HUES6 (cell line): ENCODE measurements around the gene SLC6A7.
A peak's percentile ranks its signal among the peaks of the same experiment; 100 is the strongest.

ENCODE experiments used
- H3K27ac ChIP-seq: 2 replicates; pipeline ENCODE4 v1.7.0; 2013; ENCODE audit warnings: low read depth, mild to moderate bottlenecking, low read length, inconsistent platforms
- H3K27me3 ChIP-seq: 2 replicates; pipeline ENCODE4 v1.6.1; 2013; ENCODE audit warnings: low read length; ENCODE audit not compliant: control insufficient read depth, insufficient read depth
- H3K36me3 ChIP-seq: 2 replicates; pipeline ENCODE4 v1.6.1; 2013; ENCODE audit warnings: low read length; ENCODE audit not compliant: control insufficient read depth, insufficient read depth
- H3K4me1 ChIP-seq: 2 replicates; pipeline ENCODE4 v1.6.1; 2013; ENCODE audit warnings: low read length; ENCODE audit not compliant: control insufficient read depth, insufficient read depth
- H3K4me3 ChIP-seq: 2 replicates; pipeline ENCODE4 v1.5.1; 2013; ENCODE audit warnings: low read depth, low read length
- H3K9ac ChIP-seq: one replicate; pipeline ENCODE4 v1.6.1; 2013; ENCODE audit warnings: mild to moderate bottlenecking, low read length
- H3K9me3 ChIP-seq: 2 replicates; pipeline ENCODE4 v1.6.1; 2013; ENCODE audit warnings: low read depth, low read length; ENCODE audit not compliant: control insufficient read depth, insufficient read depth

Gene SLC6A7

DNA sequence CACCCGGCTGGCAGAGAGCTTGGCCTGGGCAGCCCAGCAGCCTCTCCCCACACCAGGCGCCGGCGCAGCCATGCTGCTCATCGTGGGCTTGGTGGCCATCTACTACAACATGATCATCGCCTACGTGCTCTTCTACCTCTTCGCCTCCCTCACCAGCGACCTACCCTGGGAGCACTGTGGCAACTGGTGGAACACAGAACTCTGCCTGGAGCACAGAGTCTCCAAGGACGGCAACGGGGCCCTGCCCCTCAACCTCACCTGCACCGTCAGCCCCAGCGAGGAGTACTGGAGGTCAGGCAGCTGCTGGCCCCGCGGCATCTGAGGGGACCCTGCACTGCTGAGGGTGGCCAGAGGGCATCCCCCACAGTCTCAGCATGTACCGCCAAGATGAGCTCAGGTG is 7.1 kb downstream of the SLC6A7 start:
- Histone ChIP-seq H3K27me3 (peaks cover 34% of the 10 kb centered on the region), H3K4me3 (no peak overlapping the region), H3K36me3 (no peaks in the 10 kb centered on the region), H3K27ac (no peak overlapping the region), H3K4me1 (no peaks in the 10 kb centered on the region; the same call in 1 of the 2 replicates), H3K9ac (no peak overlapping the region), H3K9me3 (no peaks in the 10 kb centered on the region)

DNA sequence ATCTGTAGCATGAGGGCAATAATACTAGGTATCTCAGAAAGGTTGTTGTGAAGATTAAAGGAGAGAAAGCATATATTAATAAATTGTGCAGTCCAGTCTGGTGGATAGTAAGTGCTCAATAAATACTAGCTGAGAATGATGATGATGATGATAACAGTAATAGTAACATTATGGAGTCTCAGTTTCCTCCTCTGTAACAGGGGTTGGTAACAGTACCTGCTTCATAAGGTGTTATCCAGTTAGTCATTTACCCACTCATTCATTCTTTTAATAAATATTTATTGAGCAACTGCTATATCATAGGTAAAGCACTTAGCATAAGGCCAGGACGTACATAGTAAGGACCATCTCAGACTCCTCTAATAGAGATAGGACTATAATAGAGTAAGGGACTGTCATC is 7.6 kb downstream of the SLC6A7 start:
- no peaks in the 10 kb centered on the region for H3K9me3 ChIP-seq
- no peak overlapping the region for H3K27ac ChIP-seq
- H3K4me3 ChIP-seq = no peak overlapping the region
- H3K9ac ChIP-seq = no peak overlapping the region
- H3K36me3 ChIP-seq = no peaks in the 10 kb centered on the region
- peaks cover 30% of the 10 kb centered on the region for H3K27me3 ChIP-seq
- H3K4me1 ChIP-seq = no peaks in the 10 kb centered on the region; the same call in 1 of the 2 replicates

DNA sequence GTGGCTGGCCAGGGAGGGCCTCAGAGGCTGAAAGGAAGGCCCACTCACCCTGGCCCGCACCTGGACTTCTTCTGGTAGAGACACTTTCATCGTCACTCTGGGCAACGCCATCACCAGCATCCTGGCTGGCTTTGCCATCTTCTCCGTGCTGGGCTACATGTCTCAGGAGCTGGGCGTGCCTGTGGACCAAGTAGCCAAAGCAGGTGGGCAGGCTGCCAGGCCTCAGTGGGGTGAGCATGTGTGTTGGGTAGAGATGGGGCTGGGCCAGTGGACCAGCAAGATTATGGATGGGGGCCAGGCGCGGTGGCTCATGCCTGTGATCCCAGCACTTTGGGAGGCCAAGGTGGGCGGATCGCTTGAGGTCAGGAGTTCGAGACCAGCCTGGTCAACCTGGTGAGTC is 12.6 kb downstream of the SLC6A7 start:
- H3K27me3 ChIP-seq = peaks cover 21% of the 10 kb centered on the region
- no peaks in the 10 kb centered on the region for H3K36me3 ChIP-seq
- H3K9ac ChIP-seq = no peak overlapping the region
- no peak overlapping the region for H3K27ac ChIP-seq
- peaks cover 7% of the 10 kb centered on the region; the same call in 1 of the 2 replicates for H3K4me1 ChIP-seq
- H3K4me3 ChIP-seq = no peak overlapping the region
- H3K9me3 ChIP-seq = no peaks in the 10 kb centered on the region

DNA sequence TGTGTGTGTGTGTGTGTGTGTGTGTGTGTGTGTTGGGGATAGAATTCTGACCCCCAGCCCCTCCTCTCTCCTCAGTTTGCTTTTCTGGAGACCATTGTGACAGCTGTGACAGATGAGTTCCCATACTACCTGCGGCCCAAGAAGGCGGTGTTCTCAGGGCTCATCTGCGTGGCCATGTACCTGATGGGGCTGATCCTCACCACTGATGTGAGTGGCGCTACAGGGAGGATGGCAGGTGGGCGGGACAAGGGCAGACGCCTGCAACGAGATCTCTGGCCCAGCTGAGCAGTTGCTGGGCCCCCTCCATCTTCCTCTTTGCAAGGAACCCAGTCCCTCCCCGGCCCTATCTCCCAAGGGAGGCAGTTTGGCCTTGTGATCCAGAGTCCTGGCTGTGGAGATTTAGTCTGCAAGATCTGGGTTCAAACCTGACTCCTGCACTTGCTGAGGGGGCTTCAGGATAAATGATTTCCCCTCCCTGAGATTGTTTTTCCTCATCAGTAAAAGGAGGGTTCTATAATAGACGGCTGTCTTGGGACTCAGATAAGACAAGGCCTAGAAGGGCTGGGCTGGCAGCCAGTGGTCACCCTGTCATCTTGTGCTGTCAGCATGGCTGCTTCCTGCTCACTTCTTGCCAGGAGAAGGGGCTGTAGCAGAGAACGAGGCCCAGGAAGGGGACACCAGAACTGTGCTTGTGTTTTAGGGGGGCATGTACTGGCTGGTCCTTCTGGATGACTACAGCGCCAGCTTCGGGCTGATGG is 14.1 kb downstream of the SLC6A7 start:
- no peak overlapping the region for H3K4me3 ChIP-seq
- H3K4me1 ChIP-seq = peaks cover 13% of the 10 kb centered on the region
- no peak overlapping the region for H3K9ac ChIP-seq
- peaks cover 15% of the 10 kb centered on the region for H3K27me3 ChIP-seq
- no peak overlapping the region for H3K27ac ChIP-seq
- no peaks in the 10 kb centered on the region for H3K36me3 ChIP-seq
- H3K9me3 ChIP-seq = no peaks in the 10 kb centered on the region

DNA sequence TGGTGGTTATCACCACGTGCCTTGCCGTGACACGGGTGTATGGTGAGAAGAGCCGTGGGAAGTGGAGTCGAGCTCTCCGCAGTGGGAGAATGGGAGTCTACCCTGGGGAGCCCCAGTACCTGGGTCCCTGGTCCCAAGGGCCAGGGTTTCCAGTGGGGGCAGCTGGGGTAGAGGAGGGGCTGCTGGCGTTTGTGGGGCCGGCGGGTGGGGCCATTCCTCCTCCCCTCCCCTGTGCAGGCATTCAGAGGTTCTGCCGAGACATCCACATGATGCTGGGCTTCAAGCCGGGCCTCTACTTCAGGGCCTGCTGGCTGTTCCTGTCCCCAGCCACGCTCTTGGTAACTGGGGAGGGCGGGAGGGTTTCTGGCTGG is 14.7 kb downstream of the SLC6A7 start:
- Histone ChIP-seq H3K27me3 (peaks cover 9% of the 10 kb centered on the region; the same call in 1 of the 2 replicates), H3K36me3 (no peaks in the 10 kb centered on the region), H3K27ac (no peak overlapping the region), H3K9me3 (no peaks in the 10 kb centered on the region), H3K4me1 (peaks cover 18% of the 10 kb centered on the region), H3K4me3 (no peak overlapping the region), H3K9ac (no peak overlapping the region)

DNA sequence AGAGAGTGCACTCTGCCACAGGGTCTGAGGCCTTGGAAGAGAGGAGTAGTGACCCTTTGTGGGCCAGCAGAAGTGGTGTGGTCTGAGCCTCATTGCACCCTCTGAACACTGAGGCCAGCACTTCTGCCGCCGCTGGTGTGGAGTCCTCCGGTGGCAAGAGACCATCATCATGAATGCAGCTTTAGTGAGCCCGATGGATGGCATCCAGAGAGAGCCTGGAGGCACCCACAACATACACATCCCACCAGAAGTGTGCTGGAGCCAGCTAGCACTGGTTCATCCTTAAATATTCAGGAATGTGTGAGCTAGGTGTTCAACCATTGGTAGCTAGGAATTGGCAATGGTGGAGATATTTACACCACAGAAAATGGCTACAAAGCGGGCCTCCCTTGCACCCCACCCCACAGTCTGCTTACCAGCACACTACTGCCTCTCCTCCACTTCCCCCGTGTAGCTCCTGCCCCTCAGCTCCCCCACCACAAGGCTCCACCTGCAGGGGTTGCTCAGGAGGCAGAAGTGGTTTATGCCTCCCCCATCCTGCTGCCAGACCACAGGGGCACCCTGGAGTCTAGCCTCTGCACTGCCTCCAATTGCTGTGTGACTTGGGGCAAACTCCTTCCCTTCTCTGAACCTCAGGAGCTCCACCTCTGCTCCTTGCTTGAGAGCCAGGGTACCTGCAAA is 16.4 kb downstream of the SLC6A7 start:
- Histone ChIP-seq H3K4me1 (peaks cover 29% of the 10 kb centered on the region), H3K27ac (no peak overlapping the region), H3K27me3 (0 out of 2 replicates have a peak, but pooled peaks cover 2% of the 10 kb centered on the region), H3K9me3 (no peaks in the 10 kb centered on the region), H3K36me3 (no peaks in the 10 kb centered on the region), H3K9ac (no peak overlapping the region), H3K4me3 (no peak overlapping the region)

DNA sequence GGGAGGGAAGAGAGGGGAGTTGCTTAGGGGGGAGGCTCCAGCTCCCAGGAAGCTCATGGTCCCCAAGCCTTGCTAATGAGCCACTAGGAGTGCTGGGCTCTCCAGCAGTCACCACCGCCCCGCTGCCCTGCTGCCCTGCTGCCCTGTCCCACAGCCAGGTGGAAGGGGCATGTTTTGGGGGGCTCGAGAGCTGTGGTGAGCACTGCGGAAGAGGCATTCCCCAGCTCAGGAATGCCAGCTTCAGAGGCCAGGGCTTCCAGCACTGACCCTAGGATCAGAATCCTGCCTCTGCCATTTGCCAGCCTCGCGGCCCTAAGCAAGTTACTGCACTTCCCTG is 16.9 kb downstream of the SLC6A7 start:
- 0 out of 2 replicates have a peak, but pooled peaks cover 2% of the 10 kb centered on the region for H3K27me3 ChIP-seq
- no peak overlapping the region for H3K4me3 ChIP-seq
- no peak overlapping the region for H3K27ac ChIP-seq
- no peak overlapping the region for H3K9ac ChIP-seq
- H3K4me1 ChIP-seq = peaks cover 35% of the 10 kb centered on the region
- no peaks in the 10 kb centered on the region for H3K9me3 ChIP-seq
- H3K36me3 ChIP-seq = no peaks in the 10 kb centered on the region

DNA sequence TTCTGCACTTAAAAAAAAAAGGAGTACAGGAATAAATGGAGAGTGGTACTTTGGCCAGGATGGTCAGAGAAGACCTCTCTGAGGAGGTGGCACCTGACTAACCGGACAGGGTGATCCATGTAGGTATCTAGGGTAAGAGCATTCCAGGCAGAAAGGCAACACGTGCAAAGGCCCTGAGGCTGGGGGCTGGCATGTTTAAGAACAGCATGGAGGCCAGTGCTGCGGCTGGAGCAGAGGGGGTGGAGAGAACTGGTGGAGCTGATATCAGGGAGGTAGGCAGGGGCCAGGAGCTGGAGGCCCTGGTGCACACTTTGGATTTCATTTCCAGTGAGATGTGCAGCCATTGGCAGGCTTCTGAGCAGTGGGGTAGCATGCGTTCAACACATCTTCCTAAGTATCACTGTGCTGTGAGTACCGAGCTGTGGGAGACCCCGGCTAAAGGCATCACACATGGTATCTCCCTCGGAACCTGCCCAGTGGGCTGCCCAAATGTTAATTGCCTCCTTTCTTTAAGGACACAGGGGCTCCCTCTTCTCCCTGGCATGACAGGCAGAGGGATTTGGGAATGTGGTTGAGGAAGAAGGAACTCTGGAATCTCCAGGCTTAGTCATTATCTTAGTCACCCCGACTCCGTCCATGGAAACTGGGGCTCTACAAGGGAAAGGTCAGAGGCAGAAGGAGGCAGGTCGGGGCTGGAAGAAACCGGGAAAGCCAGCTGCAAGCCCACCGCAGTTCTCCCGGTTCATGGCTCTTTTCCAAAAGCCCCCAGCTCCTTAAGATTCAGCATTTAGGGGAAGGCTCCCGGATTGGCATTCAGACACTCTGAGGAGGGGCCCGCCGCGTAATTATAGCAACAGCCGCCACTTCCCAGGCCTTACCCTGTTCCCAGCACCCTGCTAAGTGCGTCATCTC is 18.6 kb downstream of the SLC6A7 start:
- H3K9me3 ChIP-seq = no peaks in the 10 kb centered on the region
- H3K36me3 ChIP-seq = no peaks in the 10 kb centered on the region
- H3K27ac ChIP-seq = no peak overlapping the region
- H3K27me3 ChIP-seq = 0 out of 2 replicates have a peak, but pooled peaks cover 2% of the 10 kb centered on the region
- H3K4me1 ChIP-seq = peaks cover 42% of the 10 kb centered on the region
- H3K9ac ChIP-seq = no peak overlapping the region
- H3K4me3 ChIP-seq = no peak overlapping the region

DNA sequence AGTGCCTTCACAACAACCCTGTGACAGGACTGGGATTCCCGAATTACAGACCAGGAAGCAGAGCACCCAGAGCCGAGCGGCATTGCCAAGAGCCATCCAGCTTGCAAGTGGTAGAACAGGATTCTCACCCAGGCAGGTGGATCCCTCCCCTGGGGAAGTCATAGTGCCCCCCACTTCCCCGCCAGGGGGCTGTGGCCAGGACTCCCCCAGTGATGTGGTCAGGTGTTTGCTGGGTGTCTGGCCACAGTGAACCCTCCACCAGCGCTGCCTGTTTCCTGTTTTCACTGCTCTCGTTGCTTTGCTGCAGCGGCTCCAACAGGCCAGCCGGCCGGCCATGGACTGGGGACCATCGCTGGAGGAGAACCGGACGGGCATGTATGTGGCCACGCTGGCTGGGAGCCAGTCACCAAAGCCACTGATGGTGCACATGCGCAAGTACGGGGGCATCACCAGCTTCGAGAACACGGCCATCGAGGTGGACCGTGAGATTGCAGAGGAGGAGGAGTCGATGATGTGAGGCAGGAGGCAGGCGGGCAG is 19.3 kb downstream of the SLC6A7 start:
- H3K27me3 ChIP-seq = 0 out of 2 replicates have a peak, but pooled peaks cover 2% of the 10 kb centered on the region
- peaks cover 45% of the 10 kb centered on the region for H3K4me1 ChIP-seq
- no peaks in the 10 kb centered on the region for H3K36me3 ChIP-seq
- H3K9ac ChIP-seq = no peak overlapping the region
- no peak overlapping the region for H3K27ac ChIP-seq
- H3K9me3 ChIP-seq = no peaks in the 10 kb centered on the region
- no peak overlapping the region for H3K4me3 ChIP-seq

DNA sequence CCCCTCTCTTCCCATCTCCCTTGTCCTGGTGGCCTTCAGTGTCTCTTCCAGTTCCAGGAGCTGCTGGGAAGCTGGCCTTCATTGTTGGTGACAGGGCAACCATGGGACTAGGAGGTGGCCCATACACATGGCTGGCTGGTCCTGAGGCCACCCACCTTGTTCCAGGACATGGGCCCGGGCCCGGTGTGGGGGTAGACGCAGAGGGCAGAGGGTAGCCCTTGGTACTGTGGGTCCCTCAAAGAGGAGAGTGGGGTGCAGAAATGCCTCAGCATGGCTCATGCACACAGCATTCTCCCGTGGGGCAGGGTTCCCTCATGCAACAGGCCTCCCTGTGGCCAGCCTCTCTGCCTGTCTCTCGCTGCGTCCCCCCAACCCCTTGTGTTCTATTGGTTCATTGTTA is 20.8 kb downstream of the SLC6A7 start:
- Histone ChIP-seq H3K27me3 (0 out of 2 replicates have a peak, but pooled peaks cover 2% of the 10 kb centered on the region), H3K36me3 (no peaks in the 10 kb centered on the region), H3K4me1 (peaks cover 45% of the 10 kb centered on the region), H3K9ac (peak overlapping the region; percentile 37), H3K27ac (no peak overlapping the region), H3K4me3 (no peak overlapping the region), H3K9me3 (no peaks in the 10 kb centered on the region)
